Breast epithelium (tissue), 3 donors: ENCODE data around the gene SBNO1.

Source experiments
- POLR2A ChIP-seq: fragments of 450-650 bp; IDR thresholded peaks from one replicate; pipeline ENCODE4 v1.6.1; 2016; ENCODE audit warnings: antibody characterized with exemption, mild to moderate bottlenecking, moderate library complexity
- POLR2AphosphoS5 ChIP-seq, 3 donors: sonication (generic); formaldehyde crosslinking; IDR thresholded peaks; one replicate each; pipeline ENCODE4 v1.6.1; 2017; ENCODE audit warnings: antibody characterized with exemption in 3 of 3
- TF ChIP-seq, protein P1 (sequence below), 3 donors: fragments of 450-650 bp; IDR thresholded peaks; one replicate each; pipeline ENCODE4 v1.5.1; 2016 to 2017; ENCODE audit warnings: antibody characterized with exemption in 3 of 3, mild to moderate bottlenecking in 3 of 3, moderate library complexity in 3 of 3

DNA sequence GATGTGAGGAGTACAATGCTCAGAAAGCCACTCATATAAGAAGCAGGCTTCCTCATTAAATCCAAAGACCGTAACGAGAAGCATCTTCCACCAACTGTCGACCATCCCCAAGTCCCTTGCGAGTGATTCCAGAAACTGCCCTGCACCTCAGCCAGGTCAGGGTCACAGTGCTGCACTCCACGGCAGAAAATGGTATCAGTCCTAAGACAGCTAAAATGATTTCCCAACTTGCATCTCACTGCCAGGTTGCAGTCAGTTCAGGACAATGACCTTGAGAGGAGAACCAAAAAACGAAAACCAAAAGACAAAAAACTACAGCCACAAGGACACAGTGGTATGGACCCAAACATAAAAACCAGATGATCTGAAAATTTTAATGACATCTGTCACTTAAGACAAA, 20.6 kb downstream of the SBNO1 start:
- TF ChIP-seq, protein P1, sequence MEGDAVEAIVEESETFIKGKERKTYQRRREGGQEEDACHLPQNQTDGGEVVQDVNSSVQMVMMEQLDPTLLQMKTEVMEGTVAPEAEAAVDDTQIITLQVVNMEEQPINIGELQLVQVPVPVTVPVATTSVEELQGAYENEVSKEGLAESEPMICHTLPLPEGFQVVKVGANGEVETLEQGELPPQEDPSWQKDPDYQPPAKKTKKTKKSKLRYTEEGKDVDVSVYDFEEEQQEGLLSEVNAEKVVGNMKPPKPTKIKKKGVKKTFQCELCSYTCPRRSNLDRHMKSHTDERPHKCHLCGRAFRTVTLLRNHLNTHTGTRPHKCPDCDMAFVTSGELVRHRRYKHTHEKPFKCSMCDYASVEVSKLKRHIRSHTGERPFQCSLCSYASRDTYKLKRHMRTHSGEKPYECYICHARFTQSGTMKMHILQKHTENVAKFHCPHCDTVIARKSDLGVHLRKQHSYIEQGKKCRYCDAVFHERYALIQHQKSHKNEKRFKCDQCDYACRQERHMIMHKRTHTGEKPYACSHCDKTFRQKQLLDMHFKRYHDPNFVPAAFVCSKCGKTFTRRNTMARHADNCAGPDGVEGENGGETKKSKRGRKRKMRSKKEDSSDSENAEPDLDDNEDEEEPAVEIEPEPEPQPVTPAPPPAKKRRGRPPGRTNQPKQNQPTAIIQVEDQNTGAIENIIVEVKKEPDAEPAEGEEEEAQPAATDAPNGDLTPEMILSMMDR (IDR thresholded peaks at IDR 0.05) = no peak
- no peak for TF ChIP-seq POLR2AphosphoS5 (IDR thresholded peaks at IDR 0.05)
- TF ChIP-seq POLR2A = no peak
